Transverse colon (tissue), 4 donors: Measurements from ENCODE around the gene PRM1.

ENCODE experiments used
- CTCF ChIP-seq, 5 experiments: fragments of 200-600 bp in 3 of 5; fragments of 450-650 bp in 2 of 5; sonication (generic) in 3 of 5; IDR thresholded peaks; 1 replicate in 2 of 5; 2 replicates in 3 of 5; pipeline ENCODE4 v1.5.1; 2016 to 2017; ENCODE audit warnings: antibody characterized with exemption in 5 of 5, inconsistent platforms in 3 of 5, mild to moderate bottlenecking in 2 of 5, moderate library complexity in 1 of 5
- EP300 ChIP-seq: sonication (generic); formaldehyde crosslinking; IDR thresholded peaks from one replicate; pipeline ENCODE4 v1.6.1; 2017; ENCODE audit warnings: antibody characterized with exemption, low read depth
- POLR2A ChIP-seq: fragments of 450-650 bp; IDR thresholded peaks from one replicate; pipeline ENCODE4 v1.6.1; 2016; ENCODE audit warnings: antibody characterized with exemption, mild to moderate bottlenecking, moderate library complexity
- POLR2AphosphoS5 ChIP-seq, 3 donors: sonication (generic); formaldehyde crosslinking; IDR thresholded peaks; one replicate each; pipeline ENCODE4 v1.6.1; 2016; ENCODE audit warnings: antibody characterized with exemption in 3 of 3

- TF ChIP-seq POLR2A (no peak), POLR2AphosphoS5 (IDR thresholded peaks at IDR 0.05) (no peak), CTCF (IDR thresholded peaks at IDR 0.05) (no peak), EP300 (no peak)
Observed at GRCh38 chr16:11253009-11253994, 27.8 kb downstream of the PRM1 start.
